SJCRH30 (cell line): ENCODE results near the gene ZNF18. TPM values are rescaled to one million over a fixed set of nuclear protein-coding genes. Genes with fewer than 3 reads are reported as not detected.
A peak's percentile ranks its signal among the peaks of the same experiment; 100 is the strongest.
"Not testable (repeated sequence)": the region's sequence is repeated elsewhere in the genome, so short reads cannot be mapped to it uniquely, and the experiment has no call there.

Experiments
- DNase-seq, 2 experiments: peaks; one replicate each; pipeline ENCODE4 v3.0.0-alpha.2; 2015 to 2020
- H3K27ac ChIP-seq: fragments of 250-450 bp; sonication (Bioruptor Pico); 2 replicates; pipeline ENCODE4 v1.5.1; 2020; ENCODE audit warnings: mild to moderate bottlenecking, moderate library complexity
- H3K27me3 ChIP-seq: fragments of 250-450 bp; sonication (Bioruptor Pico); 2 replicates; pipeline ENCODE4 v1.5.1; 2020; ENCODE audit warnings: mild to moderate bottlenecking, moderate library complexity
- H3K36me3 ChIP-seq: fragments of 250-450 bp; sonication (Bioruptor Pico); 2 replicates; pipeline ENCODE4 v1.5.1; 2020; ENCODE audit warnings: mild to moderate bottlenecking, moderate library complexity
- H3K4me1 ChIP-seq: fragments of 250-450 bp; sonication (Bioruptor Pico); 2 replicates; pipeline ENCODE4 v1.5.1; 2020; ENCODE audit warnings: mild to moderate bottlenecking, moderate library complexity
- H3K4me3 ChIP-seq: fragments of 250-450 bp; sonication (Bioruptor Pico); 2 replicates; pipeline ENCODE4 v1.5.1; 2020; ENCODE audit warnings: mild to moderate bottlenecking, moderate library complexity
- H3K9me3 ChIP-seq: fragments of 250-450 bp; sonication (Bioruptor Pico); replicated peaks from 2 replicates; pipeline ENCODE4 v1.5.1; 2020; ENCODE audit warnings: mild to moderate bottlenecking, moderate library complexity
- total RNA-seq: library from RNA; depleted of rRNA; stranded (reverse); fragments of >200 nt; shearing (Covaris generic); gene quantifications from 2 replicates; pipeline ENCODE4 v1.2.3, GENCODE V29; 2014; rRNA removed

The ZNF18 gene
- total RNA-seq, 1 experiment from 2014 or later = 3.7 TPM

DNA sequence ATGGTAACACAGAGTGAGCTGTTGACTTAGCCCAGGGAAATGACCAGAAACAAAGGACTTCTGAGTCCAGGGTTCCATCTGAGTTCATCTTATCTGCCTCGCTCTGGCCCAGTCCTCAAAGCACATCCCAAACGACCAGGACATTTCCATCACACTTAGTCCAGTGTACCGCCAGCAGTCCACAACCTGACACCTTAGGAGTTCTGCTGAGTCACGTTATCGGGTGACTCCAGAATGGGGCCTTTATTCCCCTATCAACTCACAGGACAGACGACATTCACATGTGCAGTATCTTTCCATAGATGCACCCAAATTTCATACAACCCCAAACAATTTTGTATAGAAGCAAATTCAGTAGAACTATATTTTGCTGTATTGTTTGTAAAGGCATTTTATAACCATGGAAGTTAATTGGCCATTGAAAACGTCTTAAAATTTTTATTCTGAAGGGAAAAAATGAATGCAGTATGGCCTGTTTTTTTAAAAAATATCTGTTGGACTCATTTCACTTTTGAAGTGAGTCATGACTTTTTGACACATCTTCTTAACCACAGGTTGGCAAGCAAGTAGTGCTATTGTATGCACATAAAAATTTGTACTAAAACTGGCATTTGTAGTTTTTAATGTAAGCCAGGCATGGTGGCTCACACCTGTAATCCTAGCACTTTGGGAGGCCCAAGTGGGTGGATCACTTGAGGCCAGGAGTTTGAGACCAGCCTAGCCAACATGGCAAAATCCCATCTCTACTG, 46.3 kb downstream of the ZNF18 start:
- Histone ChIP-seq H3K4me3 (no peak overlapping the region), H3K4me1 (no peaks in the 10 kb centered on the region), H3K27me3 (no peaks in the 10 kb centered on the region), H3K9me3 (no peaks in the 10 kb centered on the region), H3K27ac (no peak overlapping the region), H3K36me3 (no peaks in the 10 kb centered on the region)
- no peak for DNase-seq

DNA sequence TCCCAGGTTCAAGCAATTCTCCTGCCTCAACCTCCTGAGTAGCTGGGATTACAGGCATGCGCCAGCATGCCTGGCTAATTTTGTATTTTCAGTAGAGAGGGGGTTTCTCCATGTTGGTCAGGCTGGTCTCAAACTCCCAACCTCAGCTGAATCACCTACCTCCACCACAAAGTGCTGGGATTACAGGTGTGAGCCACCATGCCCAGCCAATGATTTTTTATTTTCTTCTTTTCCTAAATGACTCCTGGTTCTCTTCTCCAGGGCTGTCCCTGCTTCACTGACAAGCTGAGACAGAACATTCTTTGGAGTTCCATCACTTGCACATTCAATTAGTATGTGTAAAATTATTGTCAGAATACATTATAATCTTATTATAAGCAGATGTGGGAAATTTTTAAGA, 47.7 kb downstream of the ZNF18 start:
- not testable (repeated sequence) for H3K9me3 ChIP-seq, H3K27me3 ChIP-seq, H3K36me3 ChIP-seq, H3K4me3 ChIP-seq, H3K4me1 ChIP-seq, DNase-seq, H3K27ac ChIP-seq

DNA sequence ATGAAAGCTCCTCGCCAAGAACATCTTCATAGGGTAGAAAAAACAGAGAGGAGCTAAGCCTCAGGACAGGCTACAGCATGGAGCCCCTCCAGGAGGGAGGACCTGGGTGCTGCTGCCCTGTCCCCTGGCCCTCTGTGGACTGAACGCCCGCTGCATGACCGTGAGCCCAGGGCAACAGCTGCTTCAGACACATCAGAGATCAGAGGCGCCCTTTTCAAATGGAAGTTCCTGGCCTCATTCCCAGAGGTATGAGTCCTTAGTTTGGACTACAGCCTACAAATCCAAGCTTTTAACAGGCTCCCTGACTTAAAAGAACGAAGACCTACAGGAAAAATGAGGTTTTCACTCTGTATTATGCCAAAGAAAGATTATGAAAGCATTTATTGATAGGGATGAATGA, 48.5 kb downstream of the ZNF18 start:
- no peak overlapping the region for H3K4me3 ChIP-seq
- DNase-seq = peak; percentile 55 to 73

DNA sequence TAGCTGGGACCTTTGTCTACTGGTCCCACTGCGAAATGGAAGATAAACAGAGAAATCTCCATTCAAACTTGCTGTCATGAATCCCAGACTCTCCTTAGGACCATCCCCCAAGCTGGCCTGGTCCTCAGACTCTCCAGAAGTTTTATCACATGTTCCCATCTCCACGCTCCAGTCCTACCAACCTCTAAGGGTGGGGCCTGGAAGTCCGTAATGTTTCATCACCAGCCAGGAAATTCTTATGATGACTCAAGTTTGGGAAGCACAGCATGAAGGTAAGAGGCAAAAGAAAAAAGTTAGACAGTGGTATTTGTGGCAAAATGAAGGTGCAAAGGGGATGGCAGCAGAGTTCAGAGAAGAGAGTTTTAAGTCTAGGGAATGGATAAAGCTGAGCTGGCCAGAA, 52.7 kb downstream of the ZNF18 start:
- Histone ChIP-seq H3K36me3 (no peaks in the 10 kb centered on the region), H3K27ac (no peak overlapping the region), H3K4me3 (no peak overlapping the region), H3K9me3 (no peaks in the 10 kb centered on the region), H3K27me3 (no peaks in the 10 kb centered on the region), H3K4me1 (no peaks in the 10 kb centered on the region)
- DNase-seq = no peak

More for the DNA sequence above, 48.5 kb downstream of the ZNF18 start:
- Histone ChIP-seq H3K36me3 (no peaks in the 10 kb centered on the region), H3K9me3 (no peaks in the 10 kb centered on the region), H3K27ac (no peak overlapping the region), H3K4me1 (no peaks in the 10 kb centered on the region), H3K27me3 (no peaks in the 10 kb centered on the region)

DNA sequence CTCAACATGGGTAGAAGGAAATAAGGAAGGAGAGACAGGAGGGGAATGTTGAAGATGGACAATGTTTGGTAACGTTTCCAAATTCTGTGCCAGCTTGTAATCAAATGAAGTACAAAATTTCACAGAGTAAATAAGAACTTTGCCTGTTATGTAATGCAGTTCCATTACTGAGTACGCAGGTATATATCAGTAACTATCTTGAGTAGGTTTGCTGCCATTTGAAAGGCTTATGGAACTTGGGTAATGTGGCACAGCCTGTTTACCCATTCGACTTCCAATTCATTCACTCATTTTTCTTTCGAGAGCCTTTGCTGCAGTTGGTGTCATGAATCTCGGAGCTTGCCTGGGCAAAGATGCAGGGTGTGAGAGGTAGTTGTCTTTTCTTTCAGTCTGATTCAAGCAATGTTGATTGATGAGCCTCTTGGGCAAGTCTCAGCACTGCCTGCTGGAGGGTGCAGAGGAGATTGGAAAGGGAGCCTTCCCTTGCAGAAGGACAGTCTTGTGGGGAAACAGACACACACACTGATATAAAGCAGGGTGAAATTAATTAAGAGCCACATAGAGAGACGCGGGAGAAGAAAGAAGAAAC, 53.4 kb downstream of the ZNF18 start:
- no peak for DNase-seq
- H3K27ac ChIP-seq = no peak overlapping the region

DNA sequence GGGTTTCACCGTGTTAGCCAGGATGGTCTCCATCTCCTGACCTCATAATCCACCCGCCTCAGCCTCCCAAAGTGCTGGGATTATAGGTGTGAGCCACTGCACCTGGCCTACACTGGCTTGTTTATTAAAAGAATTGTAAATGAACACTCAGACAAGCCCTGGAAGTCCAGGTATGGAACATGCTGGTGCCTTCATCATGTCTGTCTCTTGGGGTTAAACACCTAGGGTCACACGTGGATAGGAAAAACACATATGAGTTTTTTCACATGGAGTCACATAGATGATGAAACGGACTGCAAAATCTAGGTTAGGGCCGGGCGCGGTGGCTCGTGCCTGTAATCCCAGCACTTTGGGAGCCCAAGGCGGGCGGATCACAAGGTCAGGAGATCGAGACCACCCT, 54.2 kb downstream of the ZNF18 start:
- H3K27me3 ChIP-seq, H3K4me3 ChIP-seq, H3K9me3 ChIP-seq, H3K4me1 ChIP-seq, H3K36me3 ChIP-seq, H3K27ac ChIP-seq, DNase-seq: not testable (repeated sequence)

More for the DNA sequence above, 53.4 kb downstream of the ZNF18 start:
- H3K9me3 ChIP-seq = no peaks in the 10 kb centered on the region
- H3K4me1 ChIP-seq = no peaks in the 10 kb centered on the region
- no peaks in the 10 kb centered on the region for H3K36me3 ChIP-seq
- no peak overlapping the region for H3K4me3 ChIP-seq
- H3K27me3 ChIP-seq = no peaks in the 10 kb centered on the region

DNA sequence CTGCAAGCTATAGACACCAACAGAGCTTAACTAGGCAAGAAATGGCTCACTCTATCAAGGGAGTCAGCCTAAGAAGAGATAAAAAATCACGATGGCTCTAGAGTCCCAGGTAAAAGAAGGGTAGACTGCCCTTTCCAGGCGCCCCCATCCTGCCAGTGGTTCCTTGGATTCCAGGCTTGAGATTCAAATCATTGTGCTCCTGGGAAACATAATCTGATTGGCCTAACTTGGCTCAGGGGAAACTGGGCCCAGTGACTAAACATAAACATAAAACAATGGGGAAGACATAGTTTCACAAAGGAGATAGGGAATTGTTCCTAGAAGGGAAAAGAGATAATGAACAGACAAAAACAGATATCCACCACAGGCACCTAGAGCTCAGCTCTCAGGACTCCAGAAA, 56.4 kb downstream of the ZNF18 start:
- Histone ChIP-seq H3K4me1 (no peaks in the 10 kb centered on the region), H3K4me3 (no peak overlapping the region), H3K36me3 (no peaks in the 10 kb centered on the region), H3K9me3 (no peaks in the 10 kb centered on the region), H3K27me3 (no peaks in the 10 kb centered on the region), H3K27ac (no peak overlapping the region)
- DNase-seq = no peak

DNA sequence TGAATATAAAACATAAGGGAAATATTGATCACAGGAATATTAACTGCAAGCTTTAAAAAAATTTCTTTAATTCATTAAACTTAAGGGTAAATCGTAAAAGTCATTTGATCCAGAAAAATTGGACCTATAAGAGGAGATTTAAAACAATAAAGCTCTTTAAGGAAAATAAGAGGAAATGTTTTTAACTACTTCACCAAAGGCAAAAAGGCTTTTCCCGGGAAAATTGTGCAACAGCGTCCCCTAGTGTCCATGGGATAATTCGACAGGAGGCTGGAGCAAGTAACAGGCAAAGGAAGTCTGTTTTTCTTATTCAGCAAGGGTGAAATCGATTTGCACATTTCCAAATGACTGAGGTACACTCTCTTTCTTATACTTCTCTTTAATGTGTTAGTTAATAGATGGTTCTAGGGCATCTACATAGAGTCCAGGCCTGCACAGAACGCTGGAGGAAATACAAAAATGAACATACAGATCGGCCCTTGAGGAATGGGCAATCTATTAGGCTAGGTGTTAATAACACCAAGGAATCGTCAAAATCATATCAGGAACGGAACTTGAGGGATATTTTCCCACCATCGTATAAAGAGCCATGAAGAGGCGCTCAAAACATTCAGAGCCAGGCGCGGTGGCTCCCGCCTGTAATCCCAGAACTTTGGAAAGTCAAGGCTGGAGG, 61.4 kb downstream of the ZNF18 start:
- Histone ChIP-seq H3K4me3 (no peak overlapping the region), H3K27ac (no peak overlapping the region), H3K4me1 (no peaks in the 10 kb centered on the region), H3K27me3 (no peaks in the 10 kb centered on the region), H3K9me3 (no peaks in the 10 kb centered on the region), H3K36me3 (no peaks in the 10 kb centered on the region)
- DNase-seq = peak; percentile 18 to 78

DNA sequence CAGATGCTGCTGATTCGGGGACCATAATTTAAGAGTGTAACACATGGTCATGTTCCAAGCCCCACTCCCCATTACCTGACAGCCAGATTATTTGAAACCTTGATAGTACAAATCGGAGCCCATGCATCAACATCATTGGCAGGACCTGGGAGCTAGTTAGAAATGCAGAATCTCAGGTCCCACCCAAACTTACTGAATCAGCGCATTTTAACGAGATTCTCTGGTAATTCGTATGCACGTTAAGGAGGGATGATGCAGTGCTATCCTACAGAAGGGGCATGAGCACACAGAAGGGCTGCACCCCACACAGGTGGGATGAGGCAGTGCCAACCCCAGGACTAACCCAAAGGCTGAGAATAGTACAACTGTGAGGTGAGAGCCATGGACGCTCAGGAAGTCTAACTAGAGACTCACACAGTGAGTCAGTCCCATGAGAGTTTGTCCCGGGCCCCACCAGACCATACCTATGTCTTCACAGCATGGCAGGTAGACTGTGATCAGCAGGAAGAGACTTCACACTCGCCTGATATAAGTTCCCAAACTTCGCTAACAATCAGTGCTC, 64.9 kb downstream of the ZNF18 start:
- no peak overlapping the region for H3K27ac ChIP-seq
- H3K4me1 ChIP-seq = no peaks in the 10 kb centered on the region
- H3K4me3 ChIP-seq = no peak overlapping the region
- H3K27me3 ChIP-seq = no peaks in the 10 kb centered on the region
- DNase-seq = no peak
- no peaks in the 10 kb centered on the region for H3K36me3 ChIP-seq
- H3K9me3 ChIP-seq = no peaks in the 10 kb centered on the region

DNA sequence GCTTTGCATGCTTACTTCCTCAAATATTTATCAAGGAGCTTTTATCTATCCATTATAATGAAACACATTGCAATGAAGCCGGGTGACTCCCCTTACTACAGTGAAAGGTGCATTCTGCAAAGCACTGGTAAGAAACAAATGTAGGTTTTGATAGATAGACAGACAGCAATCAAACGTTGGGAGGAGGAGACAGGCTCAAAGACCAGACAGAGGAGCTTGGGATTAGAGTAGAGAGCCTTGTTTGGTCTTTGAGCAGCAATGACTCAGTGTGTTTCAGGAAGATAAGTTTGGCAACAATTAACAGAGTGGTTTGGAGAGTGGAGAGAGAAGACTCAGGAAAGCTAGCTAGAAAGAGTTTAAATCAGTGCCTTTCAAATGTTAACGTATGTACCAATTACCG, 68.8 kb downstream of the ZNF18 start:
- no peak for DNase-seq
- Histone ChIP-seq H3K27ac (no peak overlapping the region), H3K9me3 (no peaks in the 10 kb centered on the region), H3K4me1 (no peaks in the 10 kb centered on the region), H3K36me3 (no peaks in the 10 kb centered on the region), H3K4me3 (no peak overlapping the region), H3K27me3 (no peaks in the 10 kb centered on the region)

Other genes starting within 250 kb of the ZNF18 start
- 27.3 and 28.1 TPM in 2 replicates for gene MAP2K4, start 23.4 kb upstream of the ZNF18 start, total RNA-seq